Measurements from ENCODE around the gene PER2.

DNA sequence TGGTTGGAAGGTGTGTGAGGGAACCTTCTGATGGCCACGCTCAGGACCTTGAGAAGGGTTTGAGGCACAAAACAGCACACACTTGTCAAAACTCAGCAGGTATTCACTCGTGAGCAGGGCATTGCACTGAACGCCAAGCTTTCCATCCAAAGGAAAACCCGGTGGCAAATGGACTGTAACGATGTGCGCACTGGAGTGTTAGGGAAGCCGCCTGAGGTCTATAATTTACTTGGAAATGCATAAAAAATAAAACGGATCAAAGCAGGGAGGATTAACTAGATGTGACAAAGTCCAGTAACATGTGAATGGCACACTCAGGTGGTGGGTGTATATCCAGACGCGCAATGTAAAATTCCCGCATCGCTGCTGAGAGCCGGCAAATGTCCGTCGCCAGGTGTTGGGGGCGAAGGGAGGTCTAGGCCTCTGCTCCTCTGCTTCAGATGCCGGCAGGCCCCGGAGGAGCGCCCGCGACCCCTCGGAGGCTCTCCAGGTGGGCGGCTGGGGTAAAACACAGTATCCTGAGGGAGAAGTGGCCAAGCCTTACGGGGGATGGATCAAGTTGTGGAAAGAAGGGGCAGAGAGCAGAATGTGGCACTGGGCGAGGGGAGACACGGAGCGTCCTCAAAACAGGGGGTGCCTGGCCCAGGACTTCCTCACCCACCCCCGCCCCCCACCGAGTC is 63.9 kb downstream of the PER2 start:
- TF ChIP-seq, protein P1, sequence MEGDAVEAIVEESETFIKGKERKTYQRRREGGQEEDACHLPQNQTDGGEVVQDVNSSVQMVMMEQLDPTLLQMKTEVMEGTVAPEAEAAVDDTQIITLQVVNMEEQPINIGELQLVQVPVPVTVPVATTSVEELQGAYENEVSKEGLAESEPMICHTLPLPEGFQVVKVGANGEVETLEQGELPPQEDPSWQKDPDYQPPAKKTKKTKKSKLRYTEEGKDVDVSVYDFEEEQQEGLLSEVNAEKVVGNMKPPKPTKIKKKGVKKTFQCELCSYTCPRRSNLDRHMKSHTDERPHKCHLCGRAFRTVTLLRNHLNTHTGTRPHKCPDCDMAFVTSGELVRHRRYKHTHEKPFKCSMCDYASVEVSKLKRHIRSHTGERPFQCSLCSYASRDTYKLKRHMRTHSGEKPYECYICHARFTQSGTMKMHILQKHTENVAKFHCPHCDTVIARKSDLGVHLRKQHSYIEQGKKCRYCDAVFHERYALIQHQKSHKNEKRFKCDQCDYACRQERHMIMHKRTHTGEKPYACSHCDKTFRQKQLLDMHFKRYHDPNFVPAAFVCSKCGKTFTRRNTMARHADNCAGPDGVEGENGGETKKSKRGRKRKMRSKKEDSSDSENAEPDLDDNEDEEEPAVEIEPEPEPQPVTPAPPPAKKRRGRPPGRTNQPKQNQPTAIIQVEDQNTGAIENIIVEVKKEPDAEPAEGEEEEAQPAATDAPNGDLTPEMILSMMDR (IDR thresholded peaks at IDR 0.05 in 4 of 5, conservative IDR thresholded peaks at IDR 0.05 in 1 of 5), result no peak
- TF ChIP-seq POLR2A (IDR thresholded peaks at IDR 0.05), result no peak

Data from gastrocnemius medialis (tissue), 4 donors.